Left lobe of liver (tissue), 2 donors: ENCODE results near the gene MICAL2. TPM values are rescaled to one million over a fixed set of nuclear protein-coding genes. Genes with fewer than 3 reads are reported as not detected.

Source experiments
- ATAC-seq: fragments of 200-7000 bp; cut with Tn5 transposase; one replicate; pipeline ENCODE4 v1.9.1; 2020; ENCODE audit warnings: mild to moderate bottlenecking, moderate library complexity
- DNase-seq: peaks from one replicate; pipeline ENCODE4 v3.0.0-alpha.2; 2020; ENCODE audit warnings: low spot score
- total RNA-seq: library from RNA; stranded (reverse); gene quantifications from one replicate; pipeline ENCODE4 v1.2.1, GENCODE V29; 2021
- donor health status: DM: no; HTN: no; CAD: no; lungs with moderate emphysema.
- donor health status: DM: no; HTN: yes; CAD: no.

Gene MICAL2
- total RNA-seq, 1 donor from 2014 or later = 47.8 TPM

GRCh38 chr11:12278766-12279671, 168.6 kb downstream of the MICAL2 start:
- no peak for DNase-seq
- ATAC-seq = no peak

- no peak for ATAC-seq
- DNase-seq = peak; percentile 29
Observed at GRCh38 chr11:12279672-12280108, 169.3 kb downstream of the MICAL2 start.

- ATAC-seq = no peak
- DNase-seq = peak; percentile 7
Observed at GRCh38 chr11:12280199-12280837, 169.9 kb downstream of the MICAL2 start.

GRCh38 chr11:12280838-12281565, 170.6 kb downstream of the MICAL2 start:
- DNase-seq = peak; percentile 39
- peak; percentile 11 for ATAC-seq

GRCh38 chr11:12281571-12282478, 171.4 kb downstream of the MICAL2 start:
- DNase-seq = peak; percentile 81
- peak; percentile 98 for ATAC-seq

- ATAC-seq (no peak), DNase-seq (no peak)
Observed at GRCh38 chr11:12282676-12283075, 172.3 kb downstream of the MICAL2 start.

GRCh38 chr11:12284316-12285050, 174.1 kb downstream of the MICAL2 start:
- DNase-seq (peak; percentile 30), ATAC-seq (no peak)

GRCh38 chr11:12285106-12285505, 174.7 kb downstream of the MICAL2 start:
- ATAC-seq (no peak), DNase-seq (peak; percentile 22)

GRCh38 chr11:12285811-12286222, 175.4 kb downstream of the MICAL2 start:
- ATAC-seq = no peak
- peak; percentile 33 for DNase-seq

- peak; percentile 12 for DNase-seq
Observed at GRCh38 chr11:12286606-12287005, 176.2 kb downstream of the MICAL2 start.

GRCh38 chr11:12287009-12287373, 176.6 kb downstream of the MICAL2 start:
- DNase-seq = peak; percentile 15
- ATAC-seq = no peak

More at GRCh38 chr11:12286606-12287005, 176.2 kb downstream of the MICAL2 start:
- ATAC-seq = no peak

GRCh38 chr11:12287374-12288211, 177.2 kb downstream of the MICAL2 start:
- DNase-seq (peak; percentile 39), ATAC-seq (no peak)

- DNase-seq (peak; percentile 66), ATAC-seq (peak; percentile 88)
Observed at GRCh38 chr11:12288212-12288930, 178.0 kb downstream of the MICAL2 start.

- DNase-seq (no peak), ATAC-seq (no peak)
Observed at GRCh38 chr11:12288931-12289666, 178.7 kb downstream of the MICAL2 start.

GRCh38 chr11:12289667-12290476, 179.5 kb downstream of the MICAL2 start:
- no peak for ATAC-seq
- peak; percentile 31 for DNase-seq

- DNase-seq (no peak), ATAC-seq (no peak)
Observed at GRCh38 chr11:12290477-12290922, 180.1 kb downstream of the MICAL2 start.
